GM12891 (cell line): ENCODE measurements around the gene NCAPD2.

Experiments used
- POLR2A ChIP-seq: IDR thresholded peaks from 2 replicates; pipeline ENCODE4 v1.6.1; 2011; ENCODE audit warnings: low read depth, low read length, control low read depth
- POLR2AphosphoS5 ChIP-seq: IDR thresholded peaks from 2 replicates; pipeline ENCODE4 v1.6.1; 2011; ENCODE audit warnings: low read depth, low read length, control low read depth
- TAF1 ChIP-seq: IDR thresholded peaks from 2 replicates; pipeline ENCODE4 v1.6.1; 2011; ENCODE audit warnings: low read depth, low read length, control low read depth

GRCh38 chr12:6471989-6472360, 21.9 kb upstream of the NCAPD2 start:
- TF ChIP-seq POLR2AphosphoS5, result no peak
- no peak for TF ChIP-seq POLR2A
- TF ChIP-seq TAF1, result no peak
